H1 (cell line): ENCODE results near the gene RANBP6. TPM values are rescaled to one million over a fixed set of nuclear protein-coding genes. Genes with fewer than 3 reads are reported as not detected.

Source experiments
- CTCF ChIA-PET: fragments of 300-600 bp; sonication (Branson Sonifier 250); formaldehyde crosslinking; loops from one replicate; lab custom pipeline; 2021; ENCODE audit not compliant: partially characterized antibody; lab: Charles Lee
- POLR2A ChIA-PET: fragments of 300-600 bp; sonication (Branson Sonifier 250); formaldehyde crosslinking; loops from one replicate; lab custom pipeline; 2021; ENCODE audit warnings: inconsistent platforms; ENCODE audit not compliant: partially characterized antibody; lab: Charles Lee
- DNase-seq, 2 experiments: peaks; one replicate each; pipeline versions ENCODE4 v3.0.0 to v3.0.0-alpha.2; 2010 to 2022; ENCODE audit warnings: low spot score in 2 of 2, low read depth in 1 of 2, mixed read lengths in 1 of 2
- FAIRE-seq: peaks from 2 replicates; lab custom pipeline; 2011; peaks lifted over from hg19 to GRCh38; lab: Jason Lieb, UNC
- H2AFZ ChIP-seq: 2 replicates; pipeline ENCODE4 v1.8.1; 2012; ENCODE audit warnings: low read length, inconsistent platforms
- H2AK5ac ChIP-seq: 2 replicates; pipeline ENCODE4 v1.6.1; 2013; ENCODE audit warnings: low read depth, low read length
- H2BK120ac ChIP-seq: replicated peaks from 2 replicates; pipeline ENCODE3; 2013; ENCODE audit warnings: low read depth, low read length, inconsistent platforms
- H2BK12ac ChIP-seq: 2 replicates; pipeline ENCODE4 v1.6.1; 2013; ENCODE audit warnings: low read depth, low read length
- H2BK15ac ChIP-seq: 2 replicates; pipeline ENCODE4 v1.6.1; 2013; ENCODE audit warnings: low read length
- H2BK20ac ChIP-seq: 2 replicates; pipeline ENCODE4 v1.6.1; 2013; ENCODE audit warnings: low read length
- H2BK5ac ChIP-seq: 2 replicates; pipeline ENCODE4 v1.6.1; 2013; ENCODE audit warnings: low read depth, low read length
- H3K14ac ChIP-seq: 2 replicates; pipeline ENCODE4 v1.6.1; 2013; ENCODE audit warnings: inconsistent platforms; ENCODE audit not compliant: insufficient read length
- H3K18ac ChIP-seq: 2 replicates; pipeline ENCODE4 v1.6.1; 2013; ENCODE audit warnings: low read length; ENCODE audit errors: extremely low read depth
- H3K23ac ChIP-seq: 2 replicates; pipeline ENCODE4 v1.6.1; 2013; ENCODE audit warnings: inconsistent platforms; ENCODE audit not compliant: insufficient read length
- H3K23me2 ChIP-seq: 2 replicates; pipeline ENCODE4 v1.6.1; 2013; ENCODE audit warnings: low read depth, low read length
- H3K27ac ChIP-seq: 2 replicates; pipeline ENCODE4 v1.6.1; 2011; ENCODE audit warnings: low read depth, low read length, inconsistent platforms
- H3K27me3 ChIP-seq, 4 experiments: replicated peaks in 1 of 4; 1 replicate in 1 of 4; 2 replicates in 3 of 4; pipeline versions ENCODE4 v1.6.1 to v1.8.1; 2011 to 2013; ENCODE audit warnings: low read length in 3 of 4, mild to moderate bottlenecking in 3 of 4, inconsistent platforms in 2 of 4, mixed read lengths in 2 of 4, moderate library complexity in 1 of 4; ENCODE audit not compliant: control insufficient read depth in 3 of 4, insufficient read depth in 3 of 4; ENCODE audit errors: extremely low read depth in 1 of 4
- H3K36me3 ChIP-seq, 4 experiments: 2 replicates each; pipeline versions ENCODE4 v1.6.1 to v1.8.1; 2011 to 2013; ENCODE audit warnings: mild to moderate bottlenecking in 4 of 4, low read length in 3 of 4, moderate library complexity in 2 of 4, control low read depth in 1 of 4, inconsistent platforms in 1 of 4; ENCODE audit not compliant: insufficient read depth in 4 of 4, control insufficient read depth in 2 of 4
- H3K4ac ChIP-seq: replicated peaks from 2 replicates; pipeline ENCODE3; 2013; ENCODE audit warnings: low read length, low read depth, mixed read lengths, inconsistent platforms; ENCODE audit not compliant: insufficient read length
- H3K4me1 ChIP-seq, 4 experiments: replicated peaks in 1 of 4; 1 replicate in 1 of 4; 2 replicates in 3 of 4; pipeline versions ENCODE4 v1.6.1 to v1.8.1; 2011 to 2013; ENCODE audit warnings: low read length in 3 of 4, inconsistent platforms in 2 of 4, mixed read lengths in 1 of 4; ENCODE audit not compliant: insufficient read depth in 4 of 4, control insufficient read depth in 3 of 4
- H3K4me2 ChIP-seq, 2 experiments: 2 replicates each; pipeline versions ENCODE4 v1.6.1 to v1.8.1; 2011 to 2013; ENCODE audit warnings: low read depth in 2 of 2, low read length in 2 of 2, control low read depth in 1 of 2, inconsistent platforms in 1 of 2, mild to moderate bottlenecking in 1 of 2; ENCODE audit not compliant: insufficient read depth in 1 of 2
- H3K4me3 ChIP-seq, 4 experiments: fragments of 200-600, 300-600 bp in 1 of 4; sonication (generic), shearing (Covaris generic), sonication (Bioruptor Twin) in 1 of 4; 2 replicates each; pipeline versions ENCODE4 v1.5.1 to v1.8.1; 2011 to 2016; ENCODE audit warnings: low read length in 4 of 4, low read depth in 3 of 4, control low read depth in 2 of 4, inconsistent platforms in 2 of 4, mild to moderate bottlenecking in 2 of 4, mixed read lengths in 1 of 4, moderate library complexity in 1 of 4; ENCODE audit not compliant: insufficient read depth in 2 of 4; ENCODE audit errors: extremely low read depth in 1 of 4
- H3K56ac ChIP-seq: replicated peaks from 2 replicates; pipeline ENCODE3; 2013; ENCODE audit warnings: low read depth, mild to moderate bottlenecking, mixed read lengths, low read length, inconsistent platforms; ENCODE audit not compliant: insufficient read length
- H3K79me1 ChIP-seq: 2 replicates; pipeline ENCODE4 v1.6.1; 2013; ENCODE audit warnings: low read depth, low read length, control low read depth
- H3K79me2 ChIP-seq, 2 experiments: 2 replicates each; pipeline versions ENCODE4 v1.6.1 to v1.8.1; 2012 to 2013; ENCODE audit warnings: low read length in 2 of 2, mild to moderate bottlenecking in 2 of 2, inconsistent platforms in 1 of 2; ENCODE audit not compliant: insufficient read depth in 2 of 2, control insufficient read depth in 1 of 2
- H3K9ac ChIP-seq, 4 experiments: replicated peaks in 1 of 4; 1 replicate in 1 of 4; 2 replicates in 3 of 4; pipeline versions ENCODE4 v1.6.1 to v1.8.1; 2011 to 2013; ENCODE audit warnings: low read depth in 3 of 4, low read length in 3 of 4, control low read depth in 2 of 4, mild to moderate bottlenecking in 2 of 4, moderate library complexity in 2 of 4, inconsistent platforms in 1 of 4; ENCODE audit errors: extremely low read depth in 1 of 4
- H3K9me3 ChIP-seq, 2 experiments: 2 replicates each; pipeline versions ENCODE4 v1.6.1 to v1.8.1; 2012 to 2013; ENCODE audit warnings: mild to moderate bottlenecking in 2 of 2, moderate library complexity in 2 of 2, control low read depth in 1 of 2, inconsistent platforms in 1 of 2, low read depth in 1 of 2, low read length in 1 of 2, mixed read lengths in 1 of 2; ENCODE audit not compliant: insufficient read depth in 2 of 2
- H4K20me1 ChIP-seq, 2 experiments: replicated peaks in 1 of 2; 2 replicates each; pipeline versions ENCODE3 to v1.8.1; 2011 to 2013; ENCODE audit warnings: inconsistent platforms in 2 of 2, low read length in 2 of 2, mild to moderate bottlenecking in 1 of 2; ENCODE audit not compliant: insufficient read depth in 2 of 2, control insufficient read depth in 1 of 2
- H4K5ac ChIP-seq: 2 replicates; pipeline ENCODE4 v1.6.1; 2013; ENCODE audit warnings: low read length, low read depth, mixed read lengths, inconsistent platforms; ENCODE audit not compliant: insufficient read length
- H4K8ac ChIP-seq: 2 replicates; pipeline ENCODE4 v1.8.0; 2013; ENCODE audit warnings: mild to moderate bottlenecking, moderate library complexity, low read length, inconsistent platforms; ENCODE audit not compliant: insufficient read depth; ENCODE audit errors: extremely low read depth
- H4K91ac ChIP-seq: replicated peaks from 2 replicates; pipeline ENCODE3; 2013; ENCODE audit warnings: low read length, mixed read lengths, inconsistent platforms; ENCODE audit not compliant: insufficient read length
- HDAC6 ChIP-seq: IDR thresholded peaks from one replicate; pipeline ENCODE4 v1.7.1; 2012; ENCODE audit warnings: low read depth, mild to moderate bottlenecking, inconsistent platforms, low read length, moderate library complexity
- KDM5A ChIP-seq: fragments of 200-600 bp; IDR thresholded peaks from 2 replicates; pipeline ENCODE4 v1.7.1; 2012; ENCODE audit warnings: mild to moderate bottlenecking, low read length, inconsistent platforms, mixed read lengths
- POU5F1 ChIP-seq: IDR thresholded peaks from 2 replicates; pipeline ENCODE4 v1.6.1; 2011; ENCODE audit warnings: low read depth, mild to moderate bottlenecking, low read length, moderate library complexity
- YY1 ChIP-seq: IDR thresholded peaks from 2 replicates; pipeline ENCODE4 v1.6.1; 2011; ENCODE audit warnings: low read depth, mild to moderate bottlenecking, low read length
- WGBS, 2 experiments: shearing (Covaris generic) in 1 of 2; methylation state at CpG; one replicate each; pipeline versions ENCODE4 v1.1.6 to v1.1.7; 2013 to 2015; ENCODE audit warnings: low lambda C conversion rate in 2 of 2, mixed read lengths in 2 of 2, inconsistent platforms in 1 of 2, low coverage in 1 of 2, missing lambda C conversion rate in 1 of 2; ENCODE audit not compliant: insufficient replicate concordance in 2 of 2, insufficient coverage in 1 of 2, insufficient read length in 1 of 2; ENCODE audit errors: extremely low coverage in 1 of 2, missing lambda C conversion rate in 1 of 2; 5-methylcytosine and 5-hydroxymethylcytosine counted together
- polyA plus RNA-seq, 7 experiments: library from polyadenylated mRNA; depleted of rRNA in 3 of 7; stranded (reverse) in 5 of 7; unstranded in 2 of 7; fragments of >200 nt in 5 of 7; fragments of 200-250 nt in 2 of 7; gene quantifications; 1 replicate in 5 of 7; 2 replicates in 1 of 7; 4 replicates in 1 of 7; pipeline versions ENCODE4 v1.2.1 to v1.2.3, GENCODE V29; 2011 to 2013; ENCODE audit warnings: missing spikeins in 2 of 7, mixed read lengths in 2 of 7
- total RNA-seq: library from RNA; stranded (reverse); fragmentation: NEBNext Ultra II Directional; extraction: Animal tissue kit (Norgen Biotek cat#: 25700); gene quantifications from 2 replicates; pipeline ENCODE4 v1.2.1, GENCODE V29; 2021

The RANBP6 gene
- total and polyA plus RNA-seq, 2 of the 8 experiments (the other 6 are each of a cell fraction or from before 2014, with no cell fraction given) = 5.7 to 18.8 TPM

- Histone ChIP-seq H3K4me2 (no peak overlapping the region), H4K91ac (no peak overlapping the region), H2BK120ac (no peak overlapping the region), H4K20me1 (peaks cover 0 to under 1% of the 10 kb centered on the region in 2 experiments), H3K23ac (no peak overlapping the region), H3K4ac (no peak overlapping the region), H2BK12ac (no peak overlapping the region), H3K36me3 (no peaks in the 10 kb centered on the region), H4K8ac (no peak overlapping the region), H3K79me2 (peaks cover 0 to 19% of the 10 kb centered on the region in 2 experiments; a peak in 2 of 4 replicates), H3K56ac (no peak overlapping the region), H3K9me3 (no peaks in the 10 kb centered on the region), H3K23me2 (no peaks in the 10 kb centered on the region), H2AK5ac (no peak overlapping the region), H4K5ac (no peak overlapping the region), H2BK20ac (no peak overlapping the region), H2BK5ac (no peak overlapping the region), H3K27me3 (no peaks in the 10 kb centered on the region), H3K79me1 (no peaks in the 10 kb centered on the region), H3K9ac (no peak overlapping the region), H3K14ac (no peak overlapping the region), H2BK15ac (no peak overlapping the region), H3K4me3 (no peak overlapping the region), H3K27ac (no peak overlapping the region), H2AFZ (no peak overlapping the region), H3K18ac (no peak overlapping the region), H3K4me1 (no peaks in the 10 kb centered on the region; a peak in 2 of 7 replicates)
- ChIA-PET POLR2A (interaction anchor here (0.7 to 1.4 kb wide), 2 partner anchors 9 to 13 kb away, joined by 3 to 4 read pairs; a partner anchor contains a TSS), CTCF (interaction anchor here (0.6 to 1.4 kb wide), 4 partner anchors 10 to 1240 kb away, joined by 3 to 5 read pairs (median 4); no protein-coding TSS in a partner anchor)
- FAIRE-seq (no peak), DNase-seq (no peak)
- WGBS, 2 experiments = 97% methylated on average over 2 of the region's 2 CpGs; no CpG with 5 or more reads in 1 of the 2 experiments
- TF ChIP-seq KDM5A = no peak
- no peak for TF ChIP-seq YY1
- no peak for TF ChIP-seq HDAC6
- no peak for TF ChIP-seq POU5F1
Observed at GRCh38 chr9:5999443-6000101, 15.9 kb downstream of the RANBP6 start.
